GM19438 (cell line): ENCODE data around the gene KCNN3.

Experiments used
- ATAC-seq: cut with Tn5 transposase; IDR thresholded peaks from one replicate; pipeline ENCODE4 v1.9.1; 2021; ENCODE audit warnings: low read depth; ENCODE audit not compliant: unreplicated experiment

Gene KCNN3

DNA sequence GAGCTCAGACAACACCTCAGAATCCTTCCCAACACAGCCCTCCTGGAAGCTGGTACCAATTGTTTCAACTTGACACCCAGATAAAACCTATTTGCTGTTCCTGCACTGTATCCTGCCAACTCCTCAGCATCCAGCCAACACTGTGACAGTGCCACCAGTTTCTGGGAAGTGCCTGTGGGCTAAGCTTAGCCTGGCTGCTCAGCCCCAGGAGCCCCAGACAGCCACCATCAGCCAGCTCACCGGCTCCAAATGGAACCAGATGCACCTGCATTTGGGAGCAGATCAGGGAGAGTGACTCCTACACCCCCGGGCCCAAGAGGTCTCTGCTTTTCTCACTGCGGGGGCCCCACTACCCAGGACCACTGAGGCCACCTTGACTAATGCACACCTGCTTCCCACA, 24.9 kb downstream of the KCNN3 start:
- ATAC-seq: no peak

DNA sequence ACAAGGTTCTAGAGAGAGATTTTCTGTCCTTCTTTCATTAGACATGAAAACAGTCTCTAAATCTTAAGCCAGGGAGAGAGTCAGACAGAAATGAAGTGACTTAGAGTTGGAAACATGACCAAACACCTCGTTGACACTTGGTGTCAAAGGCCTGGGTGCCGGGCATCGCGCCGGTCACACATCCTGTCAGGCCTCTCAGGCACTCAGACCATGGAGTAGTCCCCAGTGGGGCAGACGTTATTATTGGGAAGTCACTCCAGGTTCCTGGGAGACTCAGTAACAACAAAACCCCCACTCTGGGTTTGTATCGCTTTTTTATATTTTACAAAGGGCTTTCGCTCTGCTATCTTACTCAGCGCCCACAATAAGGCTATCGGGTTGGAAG, 25.8 kb downstream of the KCNN3 start:
- no peak for ATAC-seq

DNA sequence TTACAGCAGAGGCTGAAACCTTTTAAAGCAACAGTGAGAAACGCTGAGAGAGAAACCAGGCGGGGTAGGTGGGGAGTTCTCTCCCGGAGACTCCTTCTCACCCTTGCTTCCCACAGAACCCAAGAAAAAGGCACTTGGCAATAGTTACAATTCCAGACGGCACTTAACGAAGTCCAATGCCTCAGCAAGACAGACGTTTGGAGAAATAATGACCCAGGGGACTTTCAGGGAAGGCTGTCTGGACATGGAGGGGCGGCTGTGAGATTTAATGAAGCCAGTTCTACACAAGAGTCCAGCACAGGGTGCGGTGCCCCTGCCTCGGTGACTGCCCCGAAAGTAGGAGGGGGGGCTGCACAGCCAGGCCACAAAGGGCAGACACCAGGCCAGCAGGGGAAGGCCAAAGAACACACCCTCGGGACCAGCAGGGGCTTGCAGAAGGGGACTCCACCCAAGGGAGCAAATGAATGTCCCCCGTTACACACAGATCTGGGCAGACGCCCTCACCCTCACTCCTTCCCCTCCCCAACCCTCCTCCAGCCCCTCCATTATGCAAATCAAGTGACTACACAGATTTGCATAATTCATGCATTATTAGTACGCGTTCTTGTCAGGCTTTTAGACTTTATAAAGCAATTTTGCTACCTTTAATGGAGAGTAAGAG, 26.3 kb downstream of the KCNN3 start:
- no peak for ATAC-seq

DNA sequence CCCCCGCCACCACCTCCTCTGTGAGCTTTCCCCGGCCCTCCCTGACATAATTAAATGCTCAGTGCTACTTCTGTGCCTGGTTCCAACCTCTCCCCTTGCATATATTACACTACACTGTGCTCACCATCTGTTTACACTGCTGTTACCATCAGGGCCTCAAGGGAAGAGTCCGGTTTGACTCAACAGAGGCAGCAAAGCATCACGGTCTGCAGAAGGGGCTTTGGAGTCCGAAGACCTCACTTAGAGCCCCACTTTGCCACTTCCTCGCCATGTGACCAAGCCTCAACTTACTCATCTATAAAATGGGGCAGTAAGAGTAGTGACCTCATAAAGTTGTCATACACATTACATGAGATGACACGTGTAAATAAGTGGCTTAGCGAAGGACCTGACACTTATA, 27.4 kb downstream of the KCNN3 start:
- ATAC-seq: no peak

DNA sequence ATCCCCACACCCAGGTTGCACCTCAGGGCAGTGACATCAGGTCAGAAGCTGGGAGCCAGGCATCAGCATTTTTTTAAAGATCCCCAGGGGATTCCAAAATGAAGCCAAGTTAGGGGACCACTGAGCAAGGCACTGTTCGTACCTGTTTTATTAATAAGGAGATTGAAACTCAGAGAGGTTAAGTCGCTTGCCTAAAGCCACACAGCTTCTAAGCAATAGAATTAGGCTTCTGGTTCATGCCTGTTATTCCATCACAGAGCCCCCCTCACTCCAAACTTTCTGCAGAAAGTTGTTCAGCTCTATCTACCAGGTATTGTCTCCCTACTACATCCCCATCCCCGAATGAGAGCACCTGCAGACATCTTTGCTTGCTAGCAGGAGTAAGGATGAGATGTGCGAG, 28.7 kb downstream of the KCNN3 start:
- ATAC-seq: no peak

DNA sequence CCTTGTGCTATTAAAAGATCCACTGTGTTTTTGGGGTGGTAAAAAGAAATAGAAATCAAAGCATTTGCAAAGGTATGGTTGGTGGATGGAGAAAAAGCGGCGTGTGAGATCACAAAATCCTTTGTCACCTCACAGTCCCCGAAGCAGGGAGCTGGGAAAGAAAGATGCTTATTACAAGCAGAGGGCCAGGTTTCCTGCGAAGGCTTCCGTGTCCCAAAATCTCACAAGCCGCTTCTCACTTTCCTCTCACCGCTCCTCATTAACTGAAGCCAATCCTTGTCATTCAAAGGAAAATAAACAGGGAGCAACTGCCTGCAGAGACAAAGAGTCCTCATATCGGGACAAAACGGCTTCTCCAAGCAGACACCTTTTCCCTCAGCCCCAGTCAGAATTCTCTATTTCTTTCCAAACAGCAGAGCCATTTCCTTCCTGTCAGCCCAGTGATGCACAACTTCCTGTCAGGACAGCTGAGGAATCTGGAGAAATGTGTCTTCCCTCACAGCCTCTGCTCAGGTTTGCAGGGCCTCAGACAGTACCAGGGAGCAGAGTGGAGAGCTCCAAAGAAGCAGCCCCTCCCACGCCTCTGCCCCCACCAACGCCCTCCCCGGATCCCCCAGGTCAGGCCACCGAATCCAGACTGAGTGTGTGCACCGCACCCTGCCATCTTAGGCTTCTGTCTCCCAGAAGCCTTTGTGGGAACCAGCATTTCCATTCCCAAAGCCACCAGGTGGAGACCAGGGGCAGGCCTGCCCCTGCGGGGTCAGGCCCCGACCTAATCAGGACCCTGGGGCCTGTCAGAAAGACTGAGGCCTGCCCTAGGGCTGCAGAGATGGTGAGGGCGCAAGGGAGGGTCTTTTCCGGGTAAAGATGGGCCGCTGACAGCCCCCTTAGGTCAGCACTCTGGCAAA, 29.6 kb downstream of the KCNN3 start:
- ATAC-seq: no peak

DNA sequence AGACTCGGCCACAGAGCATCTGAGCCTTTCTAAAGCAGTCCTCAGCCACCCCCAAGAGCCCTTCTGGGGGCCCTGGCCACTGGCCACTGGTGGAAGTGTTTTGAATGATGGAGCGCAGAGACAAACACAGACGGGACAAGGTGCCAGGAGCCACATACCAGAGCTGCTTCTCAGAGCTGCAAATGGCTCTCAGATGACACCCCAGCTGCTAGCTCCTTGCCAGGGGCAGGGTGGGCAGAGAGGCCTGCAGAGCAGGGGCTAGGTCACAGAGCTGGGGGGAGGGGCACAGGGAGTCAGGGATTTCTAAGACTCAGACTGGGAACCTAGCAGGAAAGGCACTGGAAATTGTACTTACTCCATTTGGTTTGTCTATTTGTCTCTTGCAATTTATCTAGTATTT, 30.4 kb downstream of the KCNN3 start:
- ATAC-seq: no peak

DNA sequence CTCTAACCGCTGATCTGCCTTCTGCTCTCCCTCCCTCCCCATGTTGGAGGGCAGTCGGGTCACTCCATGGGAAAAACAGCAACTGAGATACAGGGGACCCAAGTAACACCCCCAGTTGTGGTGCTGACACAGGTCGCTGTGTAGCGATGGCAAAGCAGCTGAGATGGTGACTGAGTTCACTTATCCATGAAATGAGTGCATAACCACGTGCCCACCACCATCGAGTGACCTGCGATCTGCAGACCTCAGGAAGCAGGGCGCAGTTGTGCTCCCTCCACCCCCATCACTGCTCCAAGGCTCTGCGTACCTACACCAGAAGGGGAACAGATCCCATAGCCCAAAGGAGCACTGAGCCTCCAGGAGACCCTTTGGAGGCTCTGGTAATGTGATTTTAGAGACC, 31.1 kb downstream of the KCNN3 start:
- ATAC-seq: no peak

DNA sequence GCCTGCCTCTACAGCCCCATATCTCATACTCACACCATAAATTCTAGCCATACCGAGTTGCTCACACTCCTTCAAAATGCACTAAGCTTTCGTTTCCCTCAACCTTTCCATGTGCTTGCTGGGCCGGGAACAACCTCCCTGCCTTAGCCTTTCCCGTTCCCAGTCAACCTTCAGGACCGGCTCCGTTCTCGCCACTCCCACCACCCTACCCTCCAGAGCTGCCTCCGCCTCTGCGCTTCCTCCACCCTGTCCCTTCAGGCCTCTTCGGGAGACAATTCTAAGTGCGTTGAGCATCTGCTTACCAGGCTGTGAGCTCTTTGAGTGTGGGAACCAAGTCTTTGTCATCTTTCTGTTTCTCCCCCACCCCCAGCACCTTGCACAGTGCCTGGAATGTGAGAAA, 31.6 kb downstream of the KCNN3 start:
- no peak for ATAC-seq

DNA sequence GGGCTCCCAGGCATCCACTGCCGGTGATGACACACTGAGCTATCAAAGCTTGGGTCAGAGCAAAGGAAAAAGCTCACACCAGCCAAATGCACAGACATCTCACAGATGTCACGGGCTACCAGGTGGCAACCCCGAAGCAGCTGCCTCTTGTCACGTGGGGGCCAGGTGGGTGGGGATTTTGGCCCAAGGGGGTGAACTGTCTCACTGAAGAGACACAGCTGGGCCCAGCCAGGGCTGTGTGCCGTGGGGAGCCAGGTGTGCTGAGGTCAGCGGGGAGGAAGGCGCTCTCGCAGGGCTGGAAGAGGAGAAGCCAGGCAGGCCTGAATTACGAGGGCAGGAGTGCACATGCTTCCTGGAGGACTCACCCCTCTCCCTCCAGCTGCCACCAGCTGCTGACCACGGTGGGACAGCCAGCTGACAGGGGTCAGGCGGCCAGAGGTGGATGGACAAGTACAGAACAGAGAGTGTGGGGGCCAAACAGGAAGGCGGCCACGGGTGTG, 32.4 kb downstream of the KCNN3 start:
- ATAC-seq: peak; percentile 62

DNA sequence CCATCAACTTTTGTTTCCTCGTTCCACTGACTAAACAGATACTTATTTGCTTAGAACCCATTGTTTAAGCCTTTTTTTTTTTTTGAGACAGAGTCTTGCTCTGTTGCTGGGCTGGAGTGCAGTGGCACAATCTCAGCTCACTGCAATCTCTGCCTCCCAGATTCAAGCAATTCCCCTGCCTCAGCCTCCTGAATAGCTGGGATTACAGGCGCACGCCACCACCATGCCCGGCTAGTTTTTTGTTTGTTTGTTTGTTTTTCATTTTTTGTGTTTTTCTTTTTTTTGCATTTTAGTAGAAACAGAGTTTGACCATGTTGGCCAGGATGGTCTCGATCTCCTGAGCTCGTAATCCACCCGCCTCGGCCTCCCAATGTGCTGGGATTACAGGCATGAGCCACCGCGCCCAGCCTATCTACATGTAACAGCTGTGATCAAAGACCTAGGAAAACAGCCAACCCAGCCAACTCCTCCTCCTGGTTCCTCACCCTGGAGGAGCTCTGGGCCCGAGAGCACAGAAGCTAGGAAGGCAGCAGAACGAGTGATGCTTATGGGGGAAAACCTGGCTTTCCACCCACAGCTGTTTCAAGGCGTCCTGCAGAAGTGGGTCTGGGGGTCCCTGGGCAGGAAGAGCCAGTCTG, 32.9 kb downstream of the KCNN3 start:
- no peak for ATAC-seq

DNA sequence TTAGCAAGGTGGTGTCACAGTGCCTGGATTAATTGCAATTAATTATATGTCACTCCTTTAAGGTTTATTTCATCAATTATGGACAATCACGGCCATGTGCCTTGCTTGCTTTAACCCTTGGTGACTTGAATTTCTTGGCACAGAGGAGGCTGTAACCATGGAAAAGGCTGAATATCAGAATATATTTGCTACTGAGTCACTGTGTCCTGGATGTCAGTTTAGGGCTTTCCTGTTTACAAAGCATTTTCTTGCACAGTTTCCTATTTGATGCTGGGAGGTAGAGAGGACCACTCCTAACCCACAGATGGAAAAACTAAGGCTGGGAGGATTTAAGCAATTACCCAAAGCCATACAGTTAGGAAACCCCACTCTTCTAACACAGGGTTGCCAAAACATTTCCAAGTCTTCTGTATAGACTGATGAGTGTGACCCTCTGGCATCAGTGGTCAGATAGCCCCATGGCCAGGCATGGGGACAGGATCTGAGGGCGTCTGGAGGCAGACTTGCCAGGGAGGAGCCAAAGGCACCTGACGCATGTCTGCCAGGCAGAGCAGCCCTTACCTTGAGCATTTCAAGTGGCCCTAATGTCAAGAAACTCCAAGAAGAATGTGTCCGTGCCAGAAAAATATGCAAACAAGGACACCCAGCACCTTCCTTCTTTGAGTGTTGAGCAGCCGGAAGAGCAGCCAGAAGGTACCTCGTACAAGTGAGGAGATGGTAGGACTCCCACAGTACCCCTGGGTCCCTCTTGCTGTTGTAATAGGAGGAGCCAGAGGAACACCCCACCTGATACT, 34.4 kb downstream of the KCNN3 start:
- no peak for ATAC-seq

DNA sequence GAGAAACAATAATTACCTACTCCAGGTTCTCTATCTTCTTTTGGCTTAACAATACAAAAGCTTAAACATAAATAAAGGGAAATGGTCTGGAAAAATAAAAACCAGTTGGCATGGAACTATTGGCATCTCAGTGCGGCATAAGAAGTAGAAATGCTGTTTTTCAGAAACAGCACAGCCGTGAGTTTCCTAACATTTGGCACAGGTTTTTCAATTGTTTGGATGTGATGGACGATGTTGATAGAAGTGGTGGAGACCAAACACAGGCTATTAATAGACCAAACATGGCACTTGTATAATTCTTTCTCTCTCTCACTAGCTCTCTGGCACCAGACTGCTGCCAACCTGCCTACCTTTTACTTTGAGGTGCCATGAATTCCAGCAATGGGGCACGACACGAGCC, 36.2 kb downstream of the KCNN3 start:
- no peak for ATAC-seq

DNA sequence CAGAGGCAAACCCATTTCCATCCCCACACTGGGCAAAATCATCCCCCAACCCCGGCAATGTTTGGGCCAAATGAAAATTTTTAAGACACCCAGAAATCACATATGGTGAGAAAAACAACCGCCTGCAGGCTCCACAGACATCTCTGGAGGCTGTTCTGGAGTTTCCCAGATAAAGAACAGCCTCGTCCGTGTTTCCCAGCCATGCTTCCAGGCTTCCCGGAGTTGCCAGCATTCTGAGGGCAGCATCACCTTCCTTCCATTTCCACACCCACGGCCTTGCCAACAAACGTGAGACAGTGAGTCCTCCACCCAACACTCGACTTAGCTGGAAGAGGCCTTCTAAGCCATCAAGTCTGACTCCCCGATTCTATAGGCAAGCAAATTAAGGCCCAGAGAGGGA, 36.9 kb downstream of the KCNN3 start:
- no peak for ATAC-seq

DNA sequence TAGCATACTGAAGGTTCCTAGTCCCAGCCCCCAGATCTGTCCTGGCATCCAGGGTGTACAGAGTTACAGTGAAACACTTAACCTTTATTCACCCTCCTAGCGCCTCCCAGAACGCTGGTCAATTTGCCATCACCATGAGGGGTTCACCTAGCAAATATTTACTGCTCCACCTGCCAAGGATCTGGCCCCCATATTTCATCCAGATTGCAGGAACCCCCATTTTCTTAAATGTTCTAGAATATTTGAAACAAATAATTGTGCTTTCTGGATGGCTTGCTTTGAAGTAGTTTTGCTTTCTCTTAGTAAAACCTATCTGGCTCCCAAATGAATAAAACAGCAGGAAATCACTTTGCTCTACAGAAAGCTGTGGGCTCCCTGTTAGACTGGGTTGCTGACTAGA, 37.7 kb downstream of the KCNN3 start:
- no peak for ATAC-seq

DNA sequence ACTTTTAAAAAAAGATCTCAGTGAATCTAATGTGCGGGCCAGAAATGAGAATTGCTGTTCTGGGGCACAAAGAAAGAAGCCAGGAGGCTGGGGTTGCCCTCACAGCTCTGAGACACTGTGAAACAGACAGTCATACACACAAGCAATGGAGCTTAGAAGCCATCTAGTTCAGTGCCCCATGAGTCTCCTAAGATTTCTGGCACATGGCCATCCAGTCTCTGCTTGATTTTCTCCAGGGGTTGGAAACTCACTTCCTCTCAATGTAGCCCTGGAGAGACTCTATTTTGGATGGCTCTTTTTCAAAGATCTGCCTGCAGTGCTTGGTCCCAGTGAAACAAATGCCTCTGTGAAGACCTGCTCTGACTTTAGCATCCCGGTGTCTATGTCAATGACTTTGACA, 38.6 kb downstream of the KCNN3 start:
- ATAC-seq: no peak

DNA sequence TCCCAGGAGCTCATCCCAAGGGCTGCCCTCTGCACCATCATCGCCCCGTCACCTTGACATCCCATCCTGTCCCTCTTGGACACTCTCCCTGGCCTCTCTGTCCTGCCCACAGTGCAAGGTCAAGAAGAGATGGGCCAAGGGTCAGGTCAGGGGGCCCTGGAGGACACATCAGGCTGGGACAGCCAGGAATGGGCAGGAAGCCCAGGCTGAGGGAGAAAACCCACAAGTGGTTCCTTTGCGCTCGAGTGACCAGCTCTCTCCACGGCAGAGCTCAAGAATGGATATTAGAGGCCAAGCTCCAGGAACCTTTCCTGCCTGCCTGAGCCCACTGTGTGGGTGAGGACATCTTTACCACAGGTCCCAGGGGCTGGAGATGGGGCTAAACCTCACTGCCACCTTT, 41.0 kb downstream of the KCNN3 start:
- no peak for ATAC-seq

DNA sequence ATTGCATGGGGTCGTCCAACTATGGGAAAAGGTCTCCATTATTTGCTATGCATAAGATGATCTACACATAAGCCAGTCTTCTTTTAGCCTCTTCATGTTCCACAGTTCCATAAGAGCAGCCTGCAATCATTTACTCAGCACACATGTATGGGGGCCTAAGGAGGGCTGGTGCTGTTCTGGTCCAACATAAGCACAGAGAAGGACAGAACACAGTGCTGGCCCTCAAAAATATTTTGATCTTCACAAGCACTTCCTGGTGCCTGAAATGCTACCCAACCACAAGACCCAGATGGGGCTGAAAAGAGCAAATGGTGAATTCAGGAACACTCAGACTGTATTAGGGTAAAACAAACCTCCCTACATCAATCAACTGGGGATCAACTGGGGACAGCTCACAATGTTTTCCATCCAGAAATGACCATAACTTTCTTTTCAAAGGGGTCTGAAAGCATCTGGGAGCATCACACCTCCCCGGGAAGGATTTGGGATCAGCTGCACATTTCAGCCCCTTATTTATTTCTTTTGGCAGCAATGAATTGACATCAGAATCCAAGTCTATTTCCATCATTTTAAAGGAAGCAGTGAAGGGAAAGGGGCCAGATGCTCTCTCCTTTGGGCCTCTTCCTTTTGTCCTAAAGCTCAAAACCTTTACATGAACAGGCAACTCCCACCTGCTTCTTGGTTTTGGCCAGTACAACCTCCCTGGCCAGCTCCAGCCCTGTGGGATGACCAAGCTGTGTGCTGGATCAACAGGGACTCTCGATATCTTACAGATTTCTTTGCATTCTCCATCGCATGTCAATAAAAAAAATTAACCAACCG, 45.7 kb downstream of the KCNN3 start:
- no peak for ATAC-seq

DNA sequence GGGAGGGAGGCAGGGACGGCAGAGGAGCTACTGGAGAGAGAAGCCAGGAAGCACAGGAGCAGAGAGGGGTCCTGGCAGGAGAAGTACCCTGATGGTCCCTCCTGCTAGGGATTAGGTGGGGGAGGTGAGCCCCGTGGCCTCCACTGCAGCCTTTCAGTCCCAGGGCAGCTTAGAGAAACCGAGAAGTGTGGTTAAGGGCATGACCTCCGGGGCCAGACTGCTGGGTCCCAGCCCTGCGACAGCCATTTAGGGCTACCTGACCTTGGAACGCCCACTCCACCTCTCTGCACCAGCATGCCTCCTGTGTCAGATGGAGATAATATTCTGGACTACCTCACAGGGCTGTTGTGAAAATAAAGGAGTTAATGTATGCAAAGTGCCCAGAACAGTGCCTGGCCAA, 47.4 kb downstream of the KCNN3 start:
- ATAC-seq: no peak

DNA sequence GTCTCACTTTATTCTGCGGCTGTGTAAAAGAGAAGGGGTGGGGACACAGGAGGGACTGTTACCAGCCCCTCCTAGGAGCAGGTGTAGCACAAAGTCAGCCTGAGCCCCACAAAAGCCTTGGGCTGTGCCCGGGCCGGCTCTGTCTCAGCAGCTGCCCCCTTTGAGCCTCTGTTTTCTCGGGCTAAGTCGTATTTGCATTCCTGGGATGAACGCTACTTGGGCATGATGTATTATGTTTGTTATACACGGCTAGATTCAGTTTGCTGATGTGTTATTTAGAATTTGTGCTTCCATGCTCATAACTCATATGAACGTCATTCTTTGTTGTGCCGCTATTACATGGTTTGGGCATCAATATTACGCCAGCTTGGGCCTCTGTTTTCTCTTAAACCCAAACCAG, 47.8 kb downstream of the KCNN3 start:
- no peak for ATAC-seq
